Endodermal cell (in vitro differentiated cells): Measurements from ENCODE around the gene ZNF695. TPM values are rescaled to one million over a fixed set of nuclear protein-coding genes. Genes with fewer than 3 reads are reported as not detected.
A peak's percentile ranks its signal among the peaks of the same experiment; 100 is the strongest.

Experiments used
- DNase-seq: peaks from one replicate; pipeline ENCODE4 v3.0.0-alpha.2; 2017
- H3K27ac ChIP-seq: 2 replicates; pipeline ENCODE4 v1.5.1; 2013; ENCODE audit warnings: mild to moderate bottlenecking, low read depth, low read length, moderate library complexity
- H3K27me3 ChIP-seq: 2 replicates; pipeline ENCODE4 v1.6.1; 2013; ENCODE audit warnings: mild to moderate bottlenecking, low read length, moderate library complexity; ENCODE audit not compliant: insufficient read depth, control insufficient read depth, poor library complexity, severe bottlenecking
- H3K36me3 ChIP-seq: 2 replicates; pipeline ENCODE4 v1.7.0; 2013; ENCODE audit warnings: mild to moderate bottlenecking, low read length, moderate library complexity; ENCODE audit not compliant: control insufficient read depth, insufficient read depth
- H3K4me1 ChIP-seq: one replicate; pipeline ENCODE4 v1.7.0; 2013; ENCODE audit warnings: low read length; ENCODE audit not compliant: control insufficient read depth, insufficient read depth
- H3K4me3 ChIP-seq: 2 replicates; pipeline ENCODE4 v1.5.1; 2013; ENCODE audit warnings: mild to moderate bottlenecking, low read length, moderate library complexity
- H3K9ac ChIP-seq: 2 replicates; pipeline ENCODE4 v1.6.1; 2013; ENCODE audit warnings: mild to moderate bottlenecking, low read length, moderate library complexity; ENCODE audit not compliant: poor library complexity, severe bottlenecking; ENCODE audit errors: extremely low read depth
- H3K9me3 ChIP-seq: 2 replicates; pipeline ENCODE4 v1.6.1; 2013; ENCODE audit warnings: mild to moderate bottlenecking, low read length, moderate library complexity; ENCODE audit not compliant: control insufficient read depth
- H3K27ac Mint-ChIP-seq: 2 replicates; pipeline ENCODE4 v1.8.0; 2020; ENCODE audit warnings: mixed read lengths
- H3K27me3 Mint-ChIP-seq: 2 replicates; pipeline ENCODE4 v1.8.0; 2021; ENCODE audit warnings: mild to moderate bottlenecking, mixed read lengths; ENCODE audit not compliant: insufficient read depth
- H3K36me3 Mint-ChIP-seq: 2 replicates; pipeline ENCODE4 v1.8.0; 2020; ENCODE audit warnings: low read depth, mixed read lengths
- H3K4me1 Mint-ChIP-seq: 2 replicates; pipeline ENCODE4 v1.8.0; 2020; ENCODE audit warnings: mixed read lengths
- H3K4me3 Mint-ChIP-seq: 2 replicates; pipeline ENCODE4 v1.8.0; 2020; ENCODE audit warnings: mild to moderate bottlenecking, moderate library complexity, mixed read lengths
- H3K9me3 Mint-ChIP-seq: 2 replicates; pipeline ENCODE4 v1.8.0; 2020; ENCODE audit warnings: mild to moderate bottlenecking, mixed read lengths
- WGBS, 2 experiments: methylation state at CpG; one replicate each; pipeline versions ENCODE4 v1.1.5 to v1.1.7; 2013; ENCODE audit warnings: missing lambda C conversion rate in 2 of 2, mixed read lengths in 1 of 2; ENCODE audit not compliant: insufficient coverage in 1 of 2, insufficient read length in 1 of 2; 5-methylcytosine and 5-hydroxymethylcytosine counted together
- total RNA-seq, 2 donors: library from RNA; stranded (reverse); fragmentation: NEBNext Ultra II Directional in 1 of 2; extraction: Animal tissue kit (Norgen Biotek cat#: 25700) in 1 of 2; gene quantifications; 2 replicates in 1 of 2; 3 replicates in 1 of 2; pipeline ENCODE4 v1.2.1, GENCODE V29; 2021
- TF ChIP-seq, protein P1 (sequence below): fragments of 200-600 bp; sonication (generic); conservative IDR thresholded peaks from 2 replicates; pipeline ENCODE4 v1.5.0; 2021; ENCODE audit warnings: antibody characterized with exemption, mild to moderate bottlenecking

The ZNF695 gene
- total RNA-seq, 2 donors from 2014 or later = 16.4 to 22.6 TPM

DNA sequence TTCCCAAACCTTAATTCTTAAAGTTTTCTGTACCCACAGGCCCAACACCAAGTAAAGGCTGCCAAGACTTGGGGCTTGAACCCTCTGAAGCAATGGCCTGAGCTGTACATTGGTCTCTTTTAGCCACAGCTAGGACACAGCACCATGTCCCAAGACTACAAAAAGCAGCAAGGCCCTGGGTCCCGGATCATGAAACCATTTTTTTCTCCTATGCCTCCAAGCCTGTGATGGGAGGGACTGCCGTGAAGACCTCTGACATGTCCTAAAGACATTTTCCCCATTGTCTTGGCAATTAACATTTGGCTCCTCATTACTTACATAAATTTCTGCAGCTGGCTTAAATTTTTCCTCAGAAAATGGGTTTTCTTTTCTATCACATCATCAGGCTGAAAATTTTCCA lies 39.8 kb upstream of the ZNF695 start:
- H3K27ac Mint-ChIP-seq = no peak overlapping the region
- 81 to 96% methylated on average over 2 of the region's 2 CpGs for WGBS, 2 experiments
- peaks cover 6% of the 10 kb centered on the region for H3K36me3 ChIP-seq
- H3K36me3 Mint-ChIP-seq = peaks cover 74% of the 10 kb centered on the region
- H3K4me1 ChIP-seq = no peaks in the 10 kb centered on the region
- no peaks in the 10 kb centered on the region for H3K27me3 Mint-ChIP-seq
- H3K27me3 ChIP-seq = no peaks in the 10 kb centered on the region
- no peak overlapping the region for H3K27ac ChIP-seq
- H3K9me3 Mint-ChIP-seq = peaks cover 100% of the 10 kb centered on the region
- H3K9ac ChIP-seq = no peak overlapping the region
- H3K4me3 Mint-ChIP-seq = no peak overlapping the region
- TF ChIP-seq, protein P1, sequence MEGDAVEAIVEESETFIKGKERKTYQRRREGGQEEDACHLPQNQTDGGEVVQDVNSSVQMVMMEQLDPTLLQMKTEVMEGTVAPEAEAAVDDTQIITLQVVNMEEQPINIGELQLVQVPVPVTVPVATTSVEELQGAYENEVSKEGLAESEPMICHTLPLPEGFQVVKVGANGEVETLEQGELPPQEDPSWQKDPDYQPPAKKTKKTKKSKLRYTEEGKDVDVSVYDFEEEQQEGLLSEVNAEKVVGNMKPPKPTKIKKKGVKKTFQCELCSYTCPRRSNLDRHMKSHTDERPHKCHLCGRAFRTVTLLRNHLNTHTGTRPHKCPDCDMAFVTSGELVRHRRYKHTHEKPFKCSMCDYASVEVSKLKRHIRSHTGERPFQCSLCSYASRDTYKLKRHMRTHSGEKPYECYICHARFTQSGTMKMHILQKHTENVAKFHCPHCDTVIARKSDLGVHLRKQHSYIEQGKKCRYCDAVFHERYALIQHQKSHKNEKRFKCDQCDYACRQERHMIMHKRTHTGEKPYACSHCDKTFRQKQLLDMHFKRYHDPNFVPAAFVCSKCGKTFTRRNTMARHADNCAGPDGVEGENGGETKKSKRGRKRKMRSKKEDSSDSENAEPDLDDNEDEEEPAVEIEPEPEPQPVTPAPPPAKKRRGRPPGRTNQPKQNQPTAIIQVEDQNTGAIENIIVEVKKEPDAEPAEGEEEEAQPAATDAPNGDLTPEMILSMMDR = no peak
- no peak overlapping the region for H3K4me3 ChIP-seq
- H3K9me3 ChIP-seq = peaks cover 100% of the 10 kb centered on the region
- no peaks in the 10 kb centered on the region for H3K4me1 Mint-ChIP-seq
- DNase-seq = no peak

DNA sequence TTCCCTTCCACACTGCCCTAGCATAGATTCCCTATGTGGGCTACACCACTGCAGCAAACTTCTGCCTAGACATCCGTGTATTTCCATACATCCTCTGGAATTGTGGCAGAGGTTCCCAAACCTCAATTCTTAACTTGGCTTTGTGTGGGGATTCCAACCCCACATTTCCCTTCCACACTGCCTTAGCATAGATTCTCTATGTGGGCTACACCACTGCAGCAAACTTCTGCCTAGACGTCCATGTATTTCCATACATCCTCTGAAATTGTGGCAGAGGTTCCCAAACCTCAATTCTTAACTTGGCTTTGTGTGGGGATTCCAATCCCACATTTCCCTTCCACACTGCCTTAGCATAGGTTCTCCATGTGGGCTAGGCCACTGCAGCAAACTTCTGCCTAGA lies 39.4 kb upstream of the ZNF695 start:
- Histone ChIP-seq H3K27ac (no peak overlapping the region), H3K9ac (no peak overlapping the region), H3K27me3 (no peaks in the 10 kb centered on the region), H3K36me3 (peaks cover 2% of the 10 kb centered on the region), H3K4me3 (peak overlapping the region; percentile 26), H3K4me1 (no peaks in the 10 kb centered on the region), H3K9me3 (peaks cover 100% of the 10 kb centered on the region)
- Mint-ChIP-seq H3K4me3 (no peak overlapping the region), H3K27ac (no peak overlapping the region), H3K4me1 (no peaks in the 10 kb centered on the region), H3K27me3 (no peaks in the 10 kb centered on the region), H3K9me3 (peaks cover 100% of the 10 kb centered on the region), H3K36me3 (peaks cover 74% of the 10 kb centered on the region)
- WGBS, 2 experiments = 88% methylated on average over 2 of the region's 2 CpGs; no CpG with 5 or more reads in 1 of the 2 experiments
- TF ChIP-seq, protein P1 = no peak
- no peak for DNase-seq

DNA sequence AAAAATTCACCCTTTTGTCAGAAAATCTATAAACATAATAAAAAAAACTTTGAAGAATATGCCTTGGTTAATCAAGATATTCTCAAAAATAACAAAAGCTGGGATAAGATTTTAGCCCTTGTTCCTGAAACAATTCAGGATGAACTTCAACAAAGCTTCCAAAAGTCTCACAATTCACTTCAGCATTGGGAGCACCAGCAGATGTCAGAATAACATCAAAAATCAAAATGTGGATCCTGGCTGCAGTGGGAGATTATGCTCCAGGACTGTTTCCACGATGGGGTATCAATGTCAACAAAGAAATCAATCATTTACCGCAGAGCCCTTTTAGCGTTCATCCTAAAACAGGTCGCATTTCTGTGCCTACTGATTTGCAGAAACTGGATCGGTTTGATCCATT lies 35.5 kb upstream of the ZNF695 start:
- H3K4me1 ChIP-seq = no peaks in the 10 kb centered on the region
- Mint-ChIP-seq H3K4me1 (no peaks in the 10 kb centered on the region), H3K27me3 (no peaks in the 10 kb centered on the region), H3K4me3 (no peak overlapping the region), H3K9me3 (peaks cover 98% of the 10 kb centered on the region), H3K27ac (no peak overlapping the region), H3K36me3 (peaks cover 86% of the 10 kb centered on the region)
- 93 to 100% methylated on average over 4 to 5 of the region's 5 CpGs for WGBS, 2 experiments
- peaks cover 14% of the 10 kb centered on the region for H3K36me3 ChIP-seq
- no peak overlapping the region for H3K9ac ChIP-seq
- H3K27me3 ChIP-seq = no peaks in the 10 kb centered on the region
- TF ChIP-seq, protein P1 = no peak
- peaks cover 99% of the 10 kb centered on the region for H3K9me3 ChIP-seq
- no peak for DNase-seq
- peak overlapping the region; percentile 42 for H3K4me3 ChIP-seq
- H3K27ac ChIP-seq = no peak overlapping the region
